Measurements from ENCODE around the gene PRR14L.

DNA sequence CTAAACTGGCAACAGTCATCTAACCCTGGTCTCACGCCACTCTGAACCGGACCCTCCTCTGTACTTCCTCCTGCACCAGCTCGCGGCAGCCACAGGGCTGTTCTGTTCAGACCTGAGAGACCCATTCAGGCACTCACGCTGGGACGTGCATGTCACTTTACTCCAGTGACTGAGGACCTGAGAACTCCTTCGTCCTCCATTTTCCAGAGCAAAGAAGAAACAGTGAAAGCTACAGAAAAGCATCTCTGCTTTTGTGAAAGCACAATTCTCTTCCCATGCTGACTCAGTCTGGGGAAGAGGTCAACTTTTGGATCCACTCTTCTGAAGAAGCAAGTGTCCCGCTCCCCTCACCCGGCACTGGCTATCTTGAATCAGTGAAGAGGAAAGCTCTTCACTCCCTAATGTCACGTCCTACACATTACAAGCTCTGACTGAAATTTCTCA lies 112.5 kb downstream of the PRR14L start:
- TF ChIP-seq TMF1 (CRISPR knock-in tag; IDR thresholded peaks at IDR 0.05; ENCODE audit: low read depth) (no peak), ZFP37 (CRISPR knock-in tag; IDR thresholded peaks at IDR 0.05; ENCODE audit: borderline replicate concordance) (no peak), ZNF138 (CRISPR knock-in tag; IDR thresholded peaks at IDR 0.05; ENCODE audit: low read depth) (no peak), HOXD1 (CRISPR knock-in tag; IDR thresholded peaks at IDR 0.05) (no peak)
- TF ChIP-seq, protein P1, sequence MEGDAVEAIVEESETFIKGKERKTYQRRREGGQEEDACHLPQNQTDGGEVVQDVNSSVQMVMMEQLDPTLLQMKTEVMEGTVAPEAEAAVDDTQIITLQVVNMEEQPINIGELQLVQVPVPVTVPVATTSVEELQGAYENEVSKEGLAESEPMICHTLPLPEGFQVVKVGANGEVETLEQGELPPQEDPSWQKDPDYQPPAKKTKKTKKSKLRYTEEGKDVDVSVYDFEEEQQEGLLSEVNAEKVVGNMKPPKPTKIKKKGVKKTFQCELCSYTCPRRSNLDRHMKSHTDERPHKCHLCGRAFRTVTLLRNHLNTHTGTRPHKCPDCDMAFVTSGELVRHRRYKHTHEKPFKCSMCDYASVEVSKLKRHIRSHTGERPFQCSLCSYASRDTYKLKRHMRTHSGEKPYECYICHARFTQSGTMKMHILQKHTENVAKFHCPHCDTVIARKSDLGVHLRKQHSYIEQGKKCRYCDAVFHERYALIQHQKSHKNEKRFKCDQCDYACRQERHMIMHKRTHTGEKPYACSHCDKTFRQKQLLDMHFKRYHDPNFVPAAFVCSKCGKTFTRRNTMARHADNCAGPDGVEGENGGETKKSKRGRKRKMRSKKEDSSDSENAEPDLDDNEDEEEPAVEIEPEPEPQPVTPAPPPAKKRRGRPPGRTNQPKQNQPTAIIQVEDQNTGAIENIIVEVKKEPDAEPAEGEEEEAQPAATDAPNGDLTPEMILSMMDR (CRISPR knock-in tag; IDR thresholded peaks at IDR 0.05) = no peak
- TF ChIP-seq, protein P2, sequence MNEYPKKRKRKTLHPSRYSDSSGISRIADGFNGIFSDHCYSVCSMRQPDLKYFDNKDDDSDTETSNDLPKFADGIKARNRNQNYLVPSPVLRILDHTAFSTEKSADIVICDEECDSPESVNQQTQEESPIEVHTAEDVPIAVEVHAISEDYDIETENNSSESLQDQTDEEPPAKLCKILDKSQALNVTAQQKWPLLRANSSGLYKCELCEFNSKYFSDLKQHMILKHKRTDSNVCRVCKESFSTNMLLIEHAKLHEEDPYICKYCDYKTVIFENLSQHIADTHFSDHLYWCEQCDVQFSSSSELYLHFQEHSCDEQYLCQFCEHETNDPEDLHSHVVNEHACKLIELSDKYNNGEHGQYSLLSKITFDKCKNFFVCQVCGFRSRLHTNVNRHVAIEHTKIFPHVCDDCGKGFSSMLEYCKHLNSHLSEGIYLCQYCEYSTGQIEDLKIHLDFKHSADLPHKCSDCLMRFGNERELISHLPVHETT (CRISPR knock-in tag; conservative IDR thresholded peaks at IDR 0.05) = no peak

Data from HepG2 (cell line).